Immature natural killer cell (primary cell): ENCODE data around the gene TMEM158. TPM values are rescaled to one million over a fixed set of nuclear protein-coding genes. Genes with fewer than 3 reads are reported as not detected.

ENCODE experiments used
- DNase-seq, 3 donors: peaks; one replicate each; pipeline ENCODE4 v3.0.0; 2022; ENCODE audit warnings: mixed read lengths in 1 of 3
- H3K27ac Mint-ChIP-seq, 6 donors: one replicate each; pipeline ENCODE4 v1.8.0; 2020; ENCODE audit warnings: mixed read lengths in 6 of 6, mild to moderate bottlenecking in 5 of 6, inconsistent platforms in 4 of 6, moderate library complexity in 3 of 6
- H3K27me3 Mint-ChIP-seq, 3 donors: one replicate each; pipeline ENCODE4 v1.8.0; 2020 to 2021; ENCODE audit warnings: low read depth in 3 of 3, mild to moderate bottlenecking in 3 of 3, mixed read lengths in 3 of 3, moderate library complexity in 3 of 3, inconsistent platforms in 1 of 3
- H3K36me3 Mint-ChIP-seq, 3 donors: one replicate each; pipeline ENCODE4 v1.8.0; 2020; ENCODE audit warnings: mixed read lengths in 3 of 3, inconsistent platforms in 2 of 3, mild to moderate bottlenecking in 2 of 3
- H3K4me1 Mint-ChIP-seq, 2 donors: one replicate each; pipeline ENCODE4 v1.8.0; 2020; ENCODE audit warnings: inconsistent platforms in 2 of 2, mild to moderate bottlenecking in 2 of 2, mixed read lengths in 2 of 2, moderate library complexity in 1 of 2
- H3K4me3 Mint-ChIP-seq, 5 donors: one replicate each; pipeline ENCODE4 v1.8.0; 2020; ENCODE audit warnings: mild to moderate bottlenecking in 5 of 5, mixed read lengths in 5 of 5, inconsistent platforms in 3 of 5, moderate library complexity in 3 of 5
- H3K9me3 Mint-ChIP-seq, 6 donors: one replicate each; pipeline ENCODE4 v1.8.0; 2020; ENCODE audit warnings: mild to moderate bottlenecking in 6 of 6, mixed read lengths in 6 of 6, inconsistent platforms in 4 of 6, moderate library complexity in 3 of 6
- polyA plus RNA-seq, 3 donors: library from polyadenylated mRNA; unstranded; fragments of 300-500 nt; fragmentation: Illumina TruSeq; gene quantifications; one replicate each; pipeline ENCODE4 v1.2.3, GENCODE V29; 2021

TMEM158 gene
- polyA plus RNA-seq, 3 donors from 2014 or later: not detected

DNA sequence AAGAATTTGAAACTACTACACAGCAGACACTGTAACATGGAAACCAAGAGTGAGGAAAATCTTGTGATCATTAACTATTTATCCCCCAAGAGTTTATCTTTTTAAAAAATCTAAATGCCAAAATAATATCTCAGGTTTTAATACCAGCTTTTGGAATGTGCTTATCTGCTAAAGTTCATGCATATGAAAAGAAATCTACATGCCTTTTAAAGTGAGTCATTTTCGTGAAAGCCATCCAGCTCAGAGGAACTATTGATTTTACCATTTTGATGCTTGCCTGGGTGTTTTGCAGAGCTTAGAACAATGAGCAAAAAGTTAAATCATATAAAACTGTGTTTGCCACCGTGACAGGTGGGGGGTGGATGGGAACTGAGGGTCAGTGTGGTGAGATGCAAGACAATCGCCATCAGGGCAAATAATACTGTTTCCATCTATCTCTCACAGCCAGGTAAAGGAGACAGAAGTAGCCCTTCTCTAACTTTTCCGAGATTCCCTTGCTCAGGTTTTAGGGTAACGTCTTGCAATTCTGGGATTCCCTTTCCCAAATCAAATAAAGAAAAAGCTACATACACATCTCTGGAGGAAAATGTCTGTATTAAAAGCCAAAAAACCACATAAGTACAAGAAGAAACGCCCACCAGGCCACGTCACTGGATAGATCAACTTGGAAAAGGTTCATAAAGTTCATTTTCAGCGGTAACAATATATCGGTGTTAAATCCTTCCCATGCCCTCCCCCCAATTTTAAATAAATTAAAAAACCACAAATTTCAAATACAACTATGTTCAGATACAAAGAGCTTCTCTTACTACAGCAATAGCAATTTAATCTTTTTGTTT is 2.0 kb downstream of the TMEM158 start:
- Mint-ChIP-seq H3K9me3 (no peaks in the 10 kb centered on the region), H3K4me3 (peak overlapping the region; percentile 40 to 86 (median 77)), H3K27me3 (peaks cover 17 to 45% (median 20%) of the 10 kb centered on the region in 3 donors), H3K27ac (no peak overlapping the region), H3K36me3 (no peaks in the 10 kb centered on the region), H3K4me1 (peaks cover 11 to 21% of the 10 kb centered on the region in 2 donors)
- DNase-seq: no peak

DNA sequence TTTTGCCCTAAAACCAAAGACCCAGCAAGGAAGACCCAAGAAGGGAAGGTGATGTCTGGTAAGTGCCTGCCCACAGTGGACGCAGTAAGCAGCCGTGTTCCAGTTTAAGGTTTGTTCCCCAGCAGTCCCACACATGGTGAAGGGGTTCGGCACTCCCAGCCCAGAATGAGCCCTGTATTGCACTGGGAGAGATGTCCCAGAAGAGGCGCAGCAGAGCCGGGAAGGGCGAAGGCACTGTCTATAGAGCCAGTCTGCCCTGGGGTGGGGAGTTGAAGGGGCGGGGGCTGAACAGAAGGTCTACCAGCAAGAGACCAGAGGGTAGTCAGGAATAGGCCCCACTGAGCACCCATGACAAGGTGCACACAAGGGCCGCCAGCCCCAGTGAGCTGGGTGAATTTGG is 6.4 kb downstream of the TMEM158 start:
- Mint-ChIP-seq H3K9me3 (no peaks in the 10 kb centered on the region), H3K27ac (no peak overlapping the region), H3K4me3 (no peak overlapping the region), H3K4me1 (peaks cover 4 to 8% of the 10 kb centered on the region in 2 donors), H3K36me3 (no peaks in the 10 kb centered on the region), H3K27me3 (peaks cover 10 to 23% (median 16%) of the 10 kb centered on the region in 3 donors)
- no peak for DNase-seq

DNA sequence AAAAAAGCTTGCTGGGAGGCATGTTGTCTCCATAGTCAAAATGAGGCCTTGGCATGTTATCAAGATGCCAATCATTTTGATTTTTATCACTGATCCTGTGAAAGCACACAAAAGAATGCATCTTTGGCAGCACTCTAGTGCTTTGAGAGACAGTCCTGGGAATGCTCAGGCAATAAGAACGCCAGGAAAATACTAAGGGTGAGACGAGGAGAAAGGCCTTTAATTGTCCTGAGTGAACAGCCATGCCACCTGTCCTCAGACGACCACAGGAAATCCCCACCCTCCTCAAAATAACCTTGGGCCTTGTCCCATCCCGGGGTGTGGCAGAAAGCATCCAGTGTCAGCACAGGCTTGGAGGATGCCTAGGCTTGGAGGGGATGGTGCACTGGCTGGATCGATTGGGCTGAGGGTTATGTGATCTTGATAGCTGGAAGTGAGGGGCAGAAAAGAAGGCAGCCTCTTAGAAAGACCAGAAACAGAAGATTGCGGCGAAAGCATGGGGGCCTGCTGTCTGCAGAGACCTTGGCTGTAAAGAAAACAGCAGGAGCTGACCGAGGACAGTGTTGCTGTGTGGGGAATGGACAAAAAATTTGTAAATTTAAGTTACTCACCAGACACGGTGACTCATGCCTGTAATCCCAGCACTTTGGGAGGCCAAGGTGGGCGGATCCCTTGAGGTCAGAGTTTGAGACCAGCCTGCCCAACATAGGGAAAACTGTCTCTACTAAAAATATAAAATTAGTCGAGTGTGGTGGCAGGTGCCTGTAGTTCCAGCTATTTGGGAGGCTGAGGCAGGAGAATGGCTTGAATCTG is 7.3 kb downstream of the TMEM158 start:
- H3K27ac Mint-ChIP-seq: no peak overlapping the region
- no peak overlapping the region for H3K4me3 Mint-ChIP-seq
- no peaks in the 10 kb centered on the region for H3K36me3 Mint-ChIP-seq
- H3K9me3 Mint-ChIP-seq: no peaks in the 10 kb centered on the region
- no peaks in the 10 kb centered on the region for H3K4me1 Mint-ChIP-seq
- DNase-seq: no peak
- peaks cover 4 to 15% (median 14%) of the 10 kb centered on the region in 3 donors for H3K27me3 Mint-ChIP-seq

DNA sequence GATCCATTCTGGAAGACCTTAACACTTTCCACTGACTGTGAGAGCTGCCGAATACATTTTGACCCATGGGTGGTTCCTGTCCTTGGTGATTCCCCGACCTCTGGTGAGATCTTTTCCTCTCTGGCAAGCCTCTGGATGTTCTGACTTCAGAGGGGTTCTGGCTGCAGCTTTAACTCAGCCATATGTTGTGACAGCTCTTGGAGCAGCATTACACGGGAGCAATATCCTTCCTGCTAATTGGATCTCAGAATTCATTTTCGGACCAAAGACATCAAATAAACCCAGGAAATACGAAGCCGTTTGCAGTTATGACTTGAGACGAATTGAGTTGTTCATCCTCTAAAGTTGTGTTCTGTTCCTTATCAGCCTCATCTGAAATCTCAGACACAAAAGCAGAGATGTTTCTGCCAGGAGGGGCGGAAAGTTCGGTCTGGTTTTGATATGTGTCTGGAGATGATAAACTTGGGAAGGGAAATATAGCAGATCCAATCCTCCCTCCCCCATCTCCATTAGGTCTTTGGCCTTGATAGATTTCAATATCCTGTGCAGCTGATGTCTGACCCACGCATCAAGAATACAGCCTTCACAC is 10.0 kb downstream of the TMEM158 start:
- Mint-ChIP-seq H3K4me1 (no peaks in the 10 kb centered on the region), H3K4me3 (no peak overlapping the region), H3K9me3 (no peaks in the 10 kb centered on the region), H3K36me3 (no peaks in the 10 kb centered on the region), H3K27me3 (peaks cover 4 to 17% (median 11%) of the 10 kb centered on the region in 3 donors), H3K27ac (no peak overlapping the region)
- no peak for DNase-seq

DNA sequence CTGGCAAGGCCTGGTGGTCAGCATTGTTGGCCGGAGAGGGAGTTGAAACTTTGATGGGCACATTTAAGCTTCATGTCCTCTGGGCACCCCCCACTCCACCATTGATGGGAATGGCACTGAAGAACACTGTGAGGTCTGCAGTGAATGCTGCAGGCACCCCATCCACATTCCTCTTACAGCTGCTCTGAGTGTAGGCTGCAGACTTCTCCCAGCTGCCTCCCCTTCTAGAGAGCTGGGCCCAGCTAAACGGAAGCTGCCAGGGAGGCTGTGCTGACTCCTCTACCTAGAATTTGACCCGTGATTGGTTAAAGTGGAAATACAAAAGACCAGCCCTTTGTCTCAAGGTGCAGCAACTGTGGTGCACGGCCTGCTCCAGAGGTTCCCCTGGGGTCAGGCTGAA is 10.6 kb downstream of the TMEM158 start:
- Mint-ChIP-seq H3K4me3 (no peak overlapping the region), H3K9me3 (no peaks in the 10 kb centered on the region), H3K27ac (no peak overlapping the region), H3K36me3 (no peaks in the 10 kb centered on the region), H3K27me3 (peaks cover 7 to 16% (median 10%) of the 10 kb centered on the region in 3 donors), H3K4me1 (peaks cover 0 to 3% of the 10 kb centered on the region in 2 donors)
- DNase-seq: no peak

DNA sequence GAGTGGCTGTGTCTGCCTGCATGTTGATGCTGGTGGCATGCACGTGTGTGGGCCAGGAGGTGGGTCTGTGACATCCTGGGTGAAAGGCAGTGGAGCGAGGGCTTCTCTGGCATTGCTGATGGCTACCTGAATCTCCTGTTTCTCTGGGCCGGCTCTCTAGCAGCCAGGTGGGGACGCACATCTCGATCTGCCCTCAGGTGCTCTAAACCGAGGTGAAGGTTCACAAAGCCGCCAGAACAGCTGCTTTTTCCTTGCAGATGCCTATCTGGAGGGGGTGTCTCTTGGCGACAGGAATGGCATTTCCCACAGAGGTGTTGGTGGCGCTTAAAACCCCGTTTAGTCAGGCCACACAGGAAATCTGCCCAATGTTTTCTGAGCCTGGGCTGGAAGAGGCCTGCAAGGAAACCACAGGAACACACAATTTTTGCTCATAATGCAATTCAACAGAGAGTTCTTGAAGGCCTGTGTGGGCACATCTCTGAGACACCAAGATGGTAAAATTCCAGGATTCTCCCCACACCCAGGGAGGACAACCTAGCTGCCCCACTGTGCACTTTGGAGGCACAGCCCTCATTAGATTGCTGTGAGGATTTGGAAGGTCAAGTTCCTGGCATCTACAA is 11.9 kb downstream of the TMEM158 start:
- H3K4me3 Mint-ChIP-seq: no peak overlapping the region
- H3K4me1 Mint-ChIP-seq: peaks cover 0 to 3% of the 10 kb centered on the region in 2 donors
- no peak overlapping the region for H3K27ac Mint-ChIP-seq
- no peaks in the 10 kb centered on the region for H3K9me3 Mint-ChIP-seq
- H3K36me3 Mint-ChIP-seq: no peaks in the 10 kb centered on the region
- H3K27me3 Mint-ChIP-seq: peaks cover 5 to 11% (median 8%) of the 10 kb centered on the region in 3 donors
- no peak for DNase-seq

DNA sequence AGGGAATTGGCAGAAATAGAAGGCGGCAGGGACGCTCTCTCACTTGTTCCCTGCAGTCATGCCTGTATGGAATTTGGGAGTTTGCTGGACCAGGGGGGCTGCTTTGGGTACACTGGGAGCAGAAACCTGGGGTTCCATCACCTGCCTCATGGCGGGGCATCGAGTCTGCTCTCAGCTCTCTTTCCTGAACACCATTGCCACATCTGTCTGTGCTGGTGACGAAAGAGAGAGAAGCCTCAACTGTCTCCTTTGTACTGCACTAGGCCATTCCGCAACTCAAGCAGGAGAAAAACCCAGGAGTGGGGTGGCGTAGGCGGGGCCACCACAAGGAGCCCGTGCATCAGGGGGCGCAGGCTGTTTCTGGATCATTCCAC is 14.0 kb downstream of the TMEM158 start:
- no peak overlapping the region for H3K27ac Mint-ChIP-seq
- no peak for DNase-seq
- H3K9me3 Mint-ChIP-seq: no peaks in the 10 kb centered on the region
- no peak overlapping the region for H3K4me3 Mint-ChIP-seq
- H3K27me3 Mint-ChIP-seq: peaks cover 3 to 11% (median 8%) of the 10 kb centered on the region in 3 donors
- peaks cover 0 to 3% of the 10 kb centered on the region in 2 donors for H3K4me1 Mint-ChIP-seq
- no peaks in the 10 kb centered on the region for H3K36me3 Mint-ChIP-seq

DNA sequence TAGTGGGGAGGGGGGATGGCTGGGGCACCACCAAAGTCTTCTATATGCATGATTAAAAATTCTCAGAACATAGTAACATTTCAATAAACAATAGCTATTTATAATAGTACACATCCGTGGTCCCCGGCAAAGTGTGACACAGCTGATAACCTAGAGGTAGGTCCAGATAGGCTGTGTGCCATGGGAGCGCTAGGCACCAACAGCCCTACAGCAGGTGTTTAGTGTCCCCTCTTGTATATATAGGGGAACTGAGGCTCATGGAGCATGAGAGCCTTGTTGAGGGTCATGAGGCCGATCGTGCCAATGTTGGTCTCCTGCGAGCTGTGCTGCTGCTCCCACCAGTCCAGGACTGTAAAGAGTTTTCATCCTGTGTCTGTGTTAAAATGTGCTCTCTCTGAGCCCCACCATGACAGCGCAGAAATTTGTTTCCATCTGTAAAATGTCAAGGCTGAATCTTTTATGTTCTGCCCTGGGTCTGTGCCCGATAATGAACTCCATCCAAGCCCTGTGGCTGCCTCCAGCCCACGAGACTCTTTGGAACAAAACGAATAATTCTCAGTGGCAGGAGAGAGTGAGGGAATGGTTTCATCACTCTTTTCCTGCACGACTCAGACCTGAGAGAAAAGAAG is 14.5 kb downstream of the TMEM158 start:
- Mint-ChIP-seq H3K27me3 (peaks cover 5 to 11% (median 8%) of the 10 kb centered on the region in 3 donors), H3K9me3 (no peaks in the 10 kb centered on the region), H3K27ac (no peak overlapping the region), H3K4me3 (no peak overlapping the region), H3K4me1 (peaks cover 0 to 3% of the 10 kb centered on the region in 2 donors), H3K36me3 (no peaks in the 10 kb centered on the region)
- DNase-seq: no peak

DNA sequence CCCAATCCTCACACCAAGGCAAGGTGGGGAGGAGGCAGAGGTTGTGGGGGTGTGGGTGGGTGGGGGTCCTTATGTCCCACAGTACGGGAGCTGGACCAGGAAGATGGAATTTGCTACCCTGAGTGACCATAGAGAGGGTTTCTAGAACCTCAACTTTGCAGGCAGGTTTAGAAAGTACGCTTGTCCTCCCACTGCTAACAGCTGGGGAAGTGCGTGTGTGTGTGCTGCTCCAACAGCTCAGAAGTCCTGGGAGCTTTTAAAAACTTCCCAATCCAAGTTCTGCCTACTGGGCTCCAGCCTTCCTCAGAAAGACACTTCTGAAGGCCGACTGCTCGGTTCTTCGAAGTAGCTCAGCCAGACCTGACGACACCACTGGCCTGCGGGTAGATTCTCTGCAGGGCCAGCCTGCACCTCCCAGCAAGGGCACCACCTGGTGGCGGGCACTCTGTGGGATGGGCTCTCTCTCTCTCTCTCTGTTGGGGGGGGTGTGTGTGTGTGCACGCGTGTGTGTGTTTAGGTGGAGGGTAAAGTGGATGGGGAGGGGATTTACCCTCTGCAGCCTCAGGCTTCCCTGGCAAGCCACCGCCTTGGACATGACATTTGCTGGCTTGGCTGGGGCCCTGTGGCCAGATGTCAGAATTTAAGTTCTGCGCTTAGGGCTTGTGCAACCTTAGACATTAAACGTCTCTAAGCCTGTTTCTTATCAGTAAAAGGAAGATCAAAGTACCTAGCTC is 15.6 kb downstream of the TMEM158 start:
- peak; percentile 60 to 71 (median 64) for DNase-seq
- Mint-ChIP-seq H3K4me1 (peaks cover 0 to 3% of the 10 kb centered on the region in 2 donors), H3K27ac (no peak overlapping the region), H3K36me3 (no peaks in the 10 kb centered on the region), H3K27me3 (peaks cover 5 to 11% (median 10%) of the 10 kb centered on the region in 3 donors), H3K4me3 (no peak overlapping the region), H3K9me3 (no peaks in the 10 kb centered on the region)

DNA sequence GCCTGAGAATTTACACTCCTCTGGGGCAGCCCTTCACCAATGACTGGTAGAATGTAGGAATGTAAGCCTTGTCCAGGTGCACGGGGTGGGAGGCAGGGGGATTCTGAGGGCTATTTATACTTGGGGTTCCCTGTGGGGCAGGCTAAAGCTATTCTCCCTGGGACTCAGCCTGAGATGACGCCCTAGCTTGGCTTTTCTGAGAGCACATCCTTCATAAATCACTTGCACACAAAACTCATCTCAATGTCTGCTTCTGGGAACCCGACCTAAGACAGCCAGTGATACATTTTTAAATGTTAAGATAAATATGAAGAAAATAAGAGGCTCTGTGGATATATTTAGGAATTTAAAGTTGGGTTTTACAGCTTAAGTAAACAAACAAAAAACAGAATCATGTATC is 16.6 kb downstream of the TMEM158 start:
- H3K27me3 Mint-ChIP-seq: peaks cover 5 to 13% (median 10%) of the 10 kb centered on the region in 3 donors
- no peaks in the 10 kb centered on the region for H3K9me3 Mint-ChIP-seq
- H3K36me3 Mint-ChIP-seq: no peaks in the 10 kb centered on the region
- no peak overlapping the region for H3K27ac Mint-ChIP-seq
- no peak overlapping the region for H3K4me3 Mint-ChIP-seq
- H3K4me1 Mint-ChIP-seq: peaks cover 0 to 3% of the 10 kb centered on the region in 2 donors
- no peak for DNase-seq

DNA sequence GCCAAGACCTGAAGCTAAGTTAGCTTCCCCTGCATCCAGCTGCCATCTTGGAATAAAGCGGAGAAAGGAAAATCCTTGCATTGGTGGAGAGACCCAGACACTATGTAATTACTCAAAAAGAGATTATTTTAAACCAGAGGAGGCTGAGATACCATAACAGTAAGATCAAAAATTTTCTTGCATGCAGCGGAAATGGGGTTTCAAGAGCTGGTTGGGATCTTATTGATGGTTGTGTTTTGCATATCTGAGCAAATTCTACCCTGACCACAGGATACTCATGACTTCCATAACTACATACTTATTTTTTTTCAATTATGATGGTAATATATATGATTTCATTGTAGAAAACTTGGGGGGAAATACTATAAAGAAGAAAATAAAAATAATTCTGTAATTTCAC is 17.5 kb downstream of the TMEM158 start:
- H3K36me3 Mint-ChIP-seq: no peaks in the 10 kb centered on the region
- no peak overlapping the region for H3K27ac Mint-ChIP-seq
- peaks cover 0 to 3% of the 10 kb centered on the region in 2 donors for H3K4me1 Mint-ChIP-seq
- no peak overlapping the region for H3K4me3 Mint-ChIP-seq
- DNase-seq: no peak
- H3K9me3 Mint-ChIP-seq: no peaks in the 10 kb centered on the region
- H3K27me3 Mint-ChIP-seq: peaks cover 2 to 13% (median 10%) of the 10 kb centered on the region in 3 donors

DNA sequence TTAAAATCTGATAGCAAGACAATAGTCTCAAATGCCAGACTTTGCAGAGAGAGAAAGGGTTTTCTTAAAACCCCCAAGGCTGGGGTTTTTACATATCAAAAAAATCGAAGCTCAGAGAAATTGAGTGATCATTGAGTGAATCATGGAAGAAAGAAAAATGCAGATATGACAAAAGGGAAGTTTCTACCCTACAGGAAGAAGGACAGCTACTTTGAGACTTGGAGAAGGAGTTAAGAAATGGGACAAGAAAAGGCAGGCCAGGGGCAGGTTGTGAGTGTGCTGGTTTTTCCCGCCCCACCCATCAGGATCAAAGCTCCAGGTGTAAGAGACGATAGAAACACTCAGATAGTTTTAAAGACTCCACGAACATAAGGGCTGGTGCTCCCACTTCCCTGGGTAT is 18.6 kb downstream of the TMEM158 start:
- no peak for DNase-seq
- peaks cover 2 to 15% (median 10%) of the 10 kb centered on the region in 3 donors for H3K27me3 Mint-ChIP-seq
- H3K4me3 Mint-ChIP-seq: no peak overlapping the region
- peaks cover 0 to 3% of the 10 kb centered on the region in 2 donors for H3K4me1 Mint-ChIP-seq
- H3K9me3 Mint-ChIP-seq: no peaks in the 10 kb centered on the region
- H3K36me3 Mint-ChIP-seq: no peaks in the 10 kb centered on the region
- no peak overlapping the region for H3K27ac Mint-ChIP-seq

DNA sequence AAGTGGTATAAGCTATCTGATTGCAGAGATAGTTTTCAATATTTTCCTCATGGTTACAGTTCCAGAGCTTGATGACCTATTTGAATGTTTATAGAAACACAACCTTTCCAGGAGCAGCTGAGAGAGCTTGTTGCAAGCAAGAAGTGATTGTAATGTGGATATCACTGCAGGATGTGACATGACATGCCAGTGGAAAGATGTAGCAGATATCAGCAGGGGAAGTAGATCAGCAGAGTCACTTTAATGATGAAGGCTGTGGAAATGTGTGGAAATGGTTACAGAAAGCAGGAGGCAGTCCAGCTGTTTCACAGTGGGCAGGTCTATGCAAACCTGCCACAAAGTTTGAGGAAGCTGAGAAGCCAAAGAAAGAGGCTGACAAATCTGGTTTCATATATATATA is 21.0 kb downstream of the TMEM158 start:
- Mint-ChIP-seq H3K4me1 (no peaks in the 10 kb centered on the region), H3K27ac (no peak overlapping the region), H3K27me3 (peaks cover 2 to 5% (median 3%) of the 10 kb centered on the region in 3 donors), H3K36me3 (no peaks in the 10 kb centered on the region), H3K4me3 (no peak overlapping the region), H3K9me3 (no peaks in the 10 kb centered on the region)
- DNase-seq: no peak
